Left ventricle myocardium inferior (tissue), 1 donor: Measurements from ENCODE around the gene ATP8A1. TPM values are rescaled to one million over a fixed set of nuclear protein-coding genes. Genes with fewer than 3 reads are reported as not detected.

Experiments used
- DNase-seq: peaks from one replicate; pipeline ENCODE4 v3.0.0-alpha.2; 2020
- H3K27ac ChIP-seq: fragments of 200-600 bp; replicated peaks from 2 replicates; pipeline ENCODE4 v1.8.0; 2021
- H3K27me3 ChIP-seq: fragments of 200-600 bp; 2 replicates; pipeline ENCODE4 v1.8.0; 2021; ENCODE audit warnings: low read depth
- H3K36me3 ChIP-seq: fragments of 200-600 bp; 2 replicates; pipeline ENCODE4 v1.8.0; 2021
- H3K4me1 ChIP-seq: fragments of 200-600 bp; 2 replicates; pipeline ENCODE4 v1.8.0; 2021
- H3K4me3 ChIP-seq: fragments of 200-600 bp; 2 replicates; pipeline ENCODE4 v1.8.0; 2021; ENCODE audit warnings: mild to moderate bottlenecking, moderate library complexity
- H3K9me3 ChIP-seq: fragments of 200-600 bp; replicated peaks from 2 replicates; pipeline ENCODE4 v1.8.0; 2021
- intact Hi-C: fragments of 100-400 bp; cut with micrococcal nuclease; formaldehyde crosslinking; loops from one replicate; pipeline ENCODE4 v1.11.0; 2022
- total RNA-seq: library from RNA; stranded (reverse); fragmentation: NEBNext Ultra II Directional; extraction: Animal tissue kit (Norgen Biotek cat#: 25700); gene quantifications from one replicate; pipeline ENCODE4 v1.2.1, GENCODE V29; 2021
- TF ChIP-seq, protein P1 (sequence below): fragments of 200-600 bp; IDR thresholded peaks from 2 replicates; pipeline ENCODE4 v1.8.0; 2021; ENCODE audit warnings: antibody characterized with exemption, mild to moderate bottlenecking, borderline replicate concordance
- donor health status: DM: no; HTN: yes; CAD: no; lungs with severe emphysema.

The ATP8A1 gene
- total RNA-seq, 1 donor from 2014 or later, result 19.2 TPM

DNA sequence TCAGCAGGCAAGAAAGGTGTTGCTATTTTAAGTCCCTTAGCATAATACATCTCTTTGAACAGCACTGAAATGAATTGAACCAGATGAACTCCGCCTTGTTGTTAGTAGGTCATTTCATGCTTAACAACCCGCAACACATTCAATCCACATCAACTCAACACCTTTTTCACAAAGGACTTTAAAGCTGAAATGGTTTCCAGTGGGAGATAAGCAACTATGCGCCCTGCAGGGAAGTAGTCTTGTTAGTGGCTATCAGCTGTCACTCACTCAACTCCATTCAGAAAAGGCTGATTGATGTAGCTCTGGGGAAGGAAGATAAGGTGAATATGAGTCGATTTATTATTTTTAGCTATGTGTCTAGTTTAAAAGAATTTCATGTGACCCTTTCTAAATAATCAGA, 46.0 kb downstream of the ATP8A1 start:
- intact Hi-C loops, result no loop called here
- peak overlapping the region; percentile 72 for H3K27ac ChIP-seq
- H3K4me1 ChIP-seq, result peaks cover 77% of the 10 kb centered on the region
- H3K4me3 ChIP-seq, result no peak overlapping the region
- TF ChIP-seq, protein P1, sequence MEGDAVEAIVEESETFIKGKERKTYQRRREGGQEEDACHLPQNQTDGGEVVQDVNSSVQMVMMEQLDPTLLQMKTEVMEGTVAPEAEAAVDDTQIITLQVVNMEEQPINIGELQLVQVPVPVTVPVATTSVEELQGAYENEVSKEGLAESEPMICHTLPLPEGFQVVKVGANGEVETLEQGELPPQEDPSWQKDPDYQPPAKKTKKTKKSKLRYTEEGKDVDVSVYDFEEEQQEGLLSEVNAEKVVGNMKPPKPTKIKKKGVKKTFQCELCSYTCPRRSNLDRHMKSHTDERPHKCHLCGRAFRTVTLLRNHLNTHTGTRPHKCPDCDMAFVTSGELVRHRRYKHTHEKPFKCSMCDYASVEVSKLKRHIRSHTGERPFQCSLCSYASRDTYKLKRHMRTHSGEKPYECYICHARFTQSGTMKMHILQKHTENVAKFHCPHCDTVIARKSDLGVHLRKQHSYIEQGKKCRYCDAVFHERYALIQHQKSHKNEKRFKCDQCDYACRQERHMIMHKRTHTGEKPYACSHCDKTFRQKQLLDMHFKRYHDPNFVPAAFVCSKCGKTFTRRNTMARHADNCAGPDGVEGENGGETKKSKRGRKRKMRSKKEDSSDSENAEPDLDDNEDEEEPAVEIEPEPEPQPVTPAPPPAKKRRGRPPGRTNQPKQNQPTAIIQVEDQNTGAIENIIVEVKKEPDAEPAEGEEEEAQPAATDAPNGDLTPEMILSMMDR, result no peak
- H3K9me3 ChIP-seq, result no peaks in the 10 kb centered on the region
- H3K27me3 ChIP-seq, result no peaks in the 10 kb centered on the region
- H3K36me3 ChIP-seq, result no peaks in the 10 kb centered on the region
- DNase-seq, result no peak

DNA sequence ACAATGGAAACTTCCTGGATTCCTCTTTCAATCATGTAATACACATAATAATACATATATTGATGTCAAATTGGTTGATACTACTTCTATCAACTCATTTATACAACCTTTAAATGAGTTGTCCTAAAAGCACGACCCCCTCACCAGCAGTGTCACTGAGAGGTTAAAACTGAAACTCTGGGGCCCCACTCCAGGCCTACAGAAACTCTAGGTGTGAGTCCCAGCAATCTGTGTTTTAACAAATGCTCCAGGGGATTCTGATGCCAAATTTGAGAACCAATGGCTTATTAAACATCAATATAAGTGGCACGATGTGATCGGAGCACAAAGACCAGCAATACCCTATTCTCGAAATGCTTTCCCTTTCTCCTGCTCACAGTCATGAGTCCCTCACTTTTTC, 47.9 kb downstream of the ATP8A1 start:
- Histone ChIP-seq H3K36me3 (no peaks in the 10 kb centered on the region), H3K4me1 (peaks cover 80% of the 10 kb centered on the region), H3K9me3 (no peaks in the 10 kb centered on the region), H3K27me3 (no peaks in the 10 kb centered on the region), H3K27ac (peak overlapping the region; percentile 72), H3K4me3 (no peak overlapping the region)
- intact Hi-C loops, result no loop called here
- TF ChIP-seq, protein P1, result no peak
- DNase-seq, result no peak

DNA sequence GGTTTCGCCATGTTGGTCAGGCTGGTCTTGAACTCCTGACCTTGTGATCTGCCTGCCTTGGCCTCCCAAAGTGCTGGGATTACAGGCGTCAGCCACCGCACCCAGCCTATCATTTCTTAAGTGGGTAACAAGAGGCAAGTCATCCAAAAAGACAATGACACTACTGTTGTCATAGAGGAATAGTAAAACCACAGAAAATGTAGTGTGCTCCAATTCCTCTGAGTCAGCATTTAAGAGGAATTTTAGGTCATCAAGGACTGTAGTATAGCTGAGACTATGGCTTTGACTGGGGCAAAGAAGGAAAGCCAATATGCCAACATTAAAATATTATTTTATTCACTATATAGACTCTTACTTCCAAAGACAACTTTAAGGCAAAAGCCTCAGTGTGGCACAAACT, 48.4 kb downstream of the ATP8A1 start:
- TF ChIP-seq, protein P1, result no peak
- H3K27me3 ChIP-seq, result no peaks in the 10 kb centered on the region
- peaks cover 85% of the 10 kb centered on the region for H3K4me1 ChIP-seq
- no peaks in the 10 kb centered on the region for H3K9me3 ChIP-seq
- no peaks in the 10 kb centered on the region for H3K36me3 ChIP-seq
- intact Hi-C loops, result no loop called here
- no peak overlapping the region for H3K4me3 ChIP-seq
- no peak for DNase-seq
- no peak overlapping the region for H3K27ac ChIP-seq

DNA sequence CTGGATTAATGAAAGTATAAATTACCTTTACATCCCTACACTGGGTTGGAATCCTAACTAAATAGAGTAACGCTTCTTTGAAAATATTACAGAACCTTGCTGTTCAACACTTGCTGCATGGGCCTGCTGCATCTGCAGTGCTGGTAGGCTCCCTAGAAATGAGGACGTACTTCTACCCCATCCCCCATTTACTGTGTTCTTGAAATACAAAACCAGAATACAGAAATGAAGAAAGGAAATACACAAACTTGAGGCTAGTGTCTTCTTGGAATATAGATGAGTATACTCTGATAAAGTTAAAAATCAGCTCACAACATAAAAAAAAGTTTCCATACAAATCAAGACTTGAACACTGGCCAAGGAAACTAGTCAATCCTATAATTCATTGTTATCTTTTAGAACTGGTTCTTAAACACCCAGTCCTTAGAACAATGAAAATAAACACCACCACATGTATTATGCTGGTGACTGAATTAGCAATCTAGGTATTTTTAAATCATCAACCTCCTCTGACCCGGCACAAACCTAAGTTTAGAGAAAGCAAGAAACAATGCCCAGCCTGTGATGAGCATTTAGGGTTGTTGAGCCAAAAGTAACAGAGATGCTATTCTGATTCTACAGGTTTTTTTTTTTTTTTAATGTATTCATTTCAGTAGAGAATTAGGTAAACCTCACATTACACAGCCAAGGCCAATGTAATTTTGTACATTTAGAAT, 49.7 kb downstream of the ATP8A1 start:
- H3K9me3 ChIP-seq, result no peaks in the 10 kb centered on the region
- H3K4me3 ChIP-seq, result no peak overlapping the region
- H3K27me3 ChIP-seq, result no peaks in the 10 kb centered on the region
- peaks cover 82% of the 10 kb centered on the region for H3K4me1 ChIP-seq
- TF ChIP-seq, protein P1, result no peak
- intact Hi-C loops, result no loop called here
- no peak for DNase-seq
- no peaks in the 10 kb centered on the region for H3K36me3 ChIP-seq
- H3K27ac ChIP-seq, result peak overlapping the region; percentile 62

DNA sequence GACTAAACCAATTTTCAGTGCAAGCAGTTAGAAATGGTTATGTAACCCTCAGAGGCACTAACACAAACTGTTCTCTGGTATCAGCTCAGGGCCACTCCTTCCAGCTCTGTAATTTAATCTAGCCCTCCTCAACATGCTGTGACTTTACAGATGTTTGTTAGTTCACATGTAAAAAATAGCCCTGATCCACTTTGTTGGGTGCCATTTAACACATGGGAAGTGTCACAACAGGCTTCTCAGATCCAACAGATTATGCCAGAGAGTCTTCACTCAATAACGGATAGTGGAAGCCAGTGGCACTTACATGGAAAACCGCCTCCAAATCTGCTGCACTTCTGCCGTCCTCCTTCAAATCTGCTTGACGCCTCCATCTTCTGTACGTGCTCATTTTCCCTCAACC, 51.6 kb downstream of the ATP8A1 start:
- no peak for DNase-seq
- intact Hi-C loops, result no loop called here
- Histone ChIP-seq H3K27ac (peak overlapping the region; percentile 62), H3K36me3 (no peaks in the 10 kb centered on the region), H3K9me3 (no peaks in the 10 kb centered on the region), H3K4me1 (peaks cover 66% of the 10 kb centered on the region), H3K4me3 (no peak overlapping the region), H3K27me3 (no peaks in the 10 kb centered on the region)
- TF ChIP-seq, protein P1, result no peak
